HG02798 (cell line): ENCODE data around the gene NPDC1.
"Not testable (repeated sequence)": the region's sequence is repeated elsewhere in the genome, so short reads cannot be mapped to it uniquely, and the experiment has no call there.

Source experiments
- ATAC-seq: cut with Tn5 transposase; IDR thresholded peaks from one replicate; pipeline ENCODE4 v1.9.1; 2021; ENCODE audit warnings: mild to moderate bottlenecking; ENCODE audit not compliant: unreplicated experiment, poor library complexity

Gene NPDC1

DNA sequence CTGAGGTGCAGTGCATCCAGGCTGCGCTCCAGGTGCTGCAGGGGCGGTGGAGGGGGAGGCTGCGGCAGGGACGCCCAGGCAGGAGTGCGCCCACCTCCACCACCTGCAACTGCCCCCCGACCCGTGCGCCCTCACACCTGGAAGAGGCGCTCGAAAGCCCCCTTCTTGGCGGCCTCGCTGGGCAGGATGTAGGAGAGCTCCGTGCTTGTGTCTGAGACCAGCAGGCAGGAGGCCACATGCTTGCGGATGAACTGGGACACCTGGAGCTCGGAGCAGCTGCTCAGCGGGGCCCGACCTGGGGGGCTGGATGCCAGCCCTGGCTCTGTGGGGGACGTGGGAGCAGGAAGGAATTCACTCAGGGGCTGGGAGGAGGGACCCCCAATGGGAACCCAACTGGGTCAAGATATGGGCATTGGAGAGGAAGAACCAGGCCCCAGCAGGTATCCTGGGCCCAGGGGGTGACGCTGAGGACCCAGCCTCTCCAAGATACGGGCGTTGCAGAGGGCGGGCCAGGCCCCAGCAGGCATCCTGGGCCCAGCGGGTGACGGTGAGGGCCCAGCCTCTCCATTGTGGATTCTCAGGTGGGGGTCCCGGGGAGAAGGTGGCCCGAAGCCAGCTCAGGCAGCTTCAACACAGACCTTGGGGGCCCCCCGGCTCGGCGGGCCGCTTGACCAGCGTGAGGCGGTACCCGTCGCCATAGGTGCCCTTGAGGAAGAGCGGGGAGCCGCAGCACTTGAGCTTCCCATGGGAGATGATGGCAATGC is 31.0 kb downstream of the NPDC1 start:
- ATAC-seq, result no peak

DNA sequence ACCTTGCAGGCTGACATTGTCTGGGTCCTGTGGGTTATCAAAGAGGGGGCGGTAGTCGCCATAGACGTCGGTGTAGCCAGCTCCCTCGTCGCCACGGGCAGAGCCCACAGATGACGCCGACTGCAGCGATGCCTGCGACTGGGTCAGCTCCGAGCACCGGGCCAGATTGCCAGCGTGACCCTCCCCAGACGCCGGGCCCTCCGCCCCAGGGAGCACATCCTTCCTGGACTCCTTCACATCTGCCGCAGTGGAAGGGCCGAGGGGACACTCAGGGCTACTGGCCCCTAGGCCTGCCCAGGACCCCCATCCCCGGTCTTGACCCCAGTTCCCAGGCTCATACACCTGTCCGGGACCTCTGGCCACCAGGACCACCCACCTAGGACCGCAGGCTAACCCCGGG is 31.8 kb downstream of the NPDC1 start:
- no peak for ATAC-seq

DNA sequence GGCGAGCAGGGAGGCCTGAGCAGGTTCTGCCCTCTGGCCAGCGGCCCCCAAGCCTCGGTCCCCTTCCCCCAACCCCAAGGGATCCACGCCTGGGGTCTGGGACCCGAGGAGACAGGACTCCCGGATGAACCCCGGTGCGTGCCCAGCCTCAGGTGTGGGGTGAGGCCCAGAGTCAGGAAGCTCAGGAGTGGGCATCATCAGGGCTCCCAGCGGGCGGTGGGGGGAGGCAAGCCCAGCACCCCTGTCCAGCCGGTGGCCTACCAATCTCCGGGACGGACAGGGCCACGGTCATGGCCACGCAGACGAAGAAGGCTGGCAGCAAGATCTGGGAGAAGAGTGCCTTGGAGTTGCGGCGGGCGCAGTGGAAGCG is 32.4 kb downstream of the NPDC1 start:
- ATAC-seq, result no peak

DNA sequence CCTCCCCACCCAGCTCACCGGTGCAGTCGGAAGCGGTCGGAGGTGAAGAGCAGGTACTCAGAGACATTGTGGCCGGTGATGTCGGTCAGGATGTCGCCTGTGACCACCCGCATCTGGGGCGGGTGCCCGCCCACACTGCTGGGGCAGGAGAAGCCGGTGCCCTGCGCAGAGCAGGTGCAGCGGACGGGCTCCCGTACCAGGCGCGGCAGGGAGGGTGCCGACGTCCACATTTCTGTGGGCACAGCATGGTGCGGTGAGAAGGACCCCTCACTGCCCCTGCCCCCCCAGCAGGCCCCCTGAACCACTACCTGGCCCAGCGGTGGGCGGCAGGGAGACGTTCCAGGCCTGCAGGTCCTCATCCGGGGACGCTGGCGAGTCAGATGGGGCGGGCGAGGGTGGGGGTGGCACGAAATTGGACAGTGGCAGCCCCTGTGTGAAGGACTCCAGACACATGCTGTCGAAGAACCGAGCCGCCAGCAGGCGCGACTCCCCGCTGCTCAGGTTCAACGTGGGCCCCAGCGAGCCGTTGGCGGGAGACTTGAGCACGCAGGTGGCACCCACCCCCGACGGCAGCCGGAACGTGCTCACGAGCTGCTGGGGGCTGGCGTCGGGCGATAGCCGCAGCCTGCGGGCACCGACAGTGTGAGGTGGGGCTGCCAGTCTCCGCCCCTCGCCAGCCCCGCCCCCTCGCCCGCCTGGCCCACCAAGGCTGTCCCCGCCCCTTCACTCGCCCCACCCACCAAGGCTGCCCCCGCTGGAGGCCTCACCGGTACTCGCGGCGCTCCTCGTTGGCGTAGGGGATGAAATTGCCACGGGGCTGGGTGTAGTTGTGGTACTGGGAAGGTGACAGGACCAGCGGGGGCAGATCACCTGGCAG is 33.0 kb downstream of the NPDC1 start:
- ATAC-seq, result no peak

DNA sequence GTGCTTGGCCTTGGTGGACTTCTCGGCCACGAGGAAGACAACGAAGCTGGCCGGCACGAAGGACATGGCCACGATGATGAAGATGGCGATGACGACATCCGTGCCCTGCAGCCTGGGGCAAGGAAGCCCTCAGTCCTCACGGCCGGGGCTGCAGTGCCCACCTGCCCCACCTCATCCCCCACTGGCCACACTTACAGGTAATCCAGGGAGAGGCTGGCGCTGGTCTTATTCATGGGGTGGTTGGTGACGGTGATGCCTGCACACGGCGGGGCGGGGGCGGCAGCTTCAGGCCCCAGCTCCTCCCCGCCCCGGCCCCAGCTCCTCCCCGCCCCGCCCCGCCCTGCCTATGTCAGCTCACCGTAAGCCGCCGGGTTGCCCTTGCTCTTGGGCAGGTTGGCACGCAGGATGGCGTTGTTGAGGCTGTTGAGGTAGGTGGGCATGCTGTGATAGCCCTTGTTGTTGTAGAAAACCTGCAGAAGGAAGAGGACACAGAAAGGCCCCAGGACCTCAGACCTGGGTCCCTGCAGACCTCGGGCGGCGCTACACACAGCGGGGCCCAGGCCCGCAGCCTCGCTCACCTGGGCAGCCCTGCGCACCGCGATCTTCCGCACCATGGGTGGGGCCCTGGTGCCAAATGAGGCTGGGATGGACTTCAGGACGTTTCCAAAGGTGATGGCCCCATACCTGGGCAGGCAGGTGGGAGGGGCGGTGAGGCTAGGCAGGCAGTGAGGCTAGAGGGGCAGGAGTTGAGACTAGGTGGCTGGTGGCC is 33.9 kb downstream of the NPDC1 start:
- ATAC-seq, result no peak

DNA sequence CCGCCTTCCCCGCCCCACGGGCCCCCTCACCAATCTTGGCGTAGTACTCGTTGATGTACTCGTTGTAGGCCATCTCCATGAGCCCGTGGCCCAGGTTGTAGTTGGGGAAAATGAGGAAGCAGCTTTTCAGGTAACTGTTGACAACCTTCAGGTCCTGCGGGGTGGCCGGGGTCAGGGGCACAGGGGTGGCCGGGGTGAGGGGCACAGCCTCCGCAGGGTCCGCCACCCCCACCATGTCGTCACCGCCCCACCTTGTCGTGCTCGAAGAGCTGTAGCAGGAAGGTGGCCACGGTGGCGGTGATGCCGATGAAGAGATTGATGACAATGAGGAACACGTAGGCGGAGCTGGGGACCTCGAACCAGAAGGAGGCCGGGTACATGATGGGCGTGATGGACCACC is 34.8 kb downstream of the NPDC1 start:
- no peak for ATAC-seq

DNA sequence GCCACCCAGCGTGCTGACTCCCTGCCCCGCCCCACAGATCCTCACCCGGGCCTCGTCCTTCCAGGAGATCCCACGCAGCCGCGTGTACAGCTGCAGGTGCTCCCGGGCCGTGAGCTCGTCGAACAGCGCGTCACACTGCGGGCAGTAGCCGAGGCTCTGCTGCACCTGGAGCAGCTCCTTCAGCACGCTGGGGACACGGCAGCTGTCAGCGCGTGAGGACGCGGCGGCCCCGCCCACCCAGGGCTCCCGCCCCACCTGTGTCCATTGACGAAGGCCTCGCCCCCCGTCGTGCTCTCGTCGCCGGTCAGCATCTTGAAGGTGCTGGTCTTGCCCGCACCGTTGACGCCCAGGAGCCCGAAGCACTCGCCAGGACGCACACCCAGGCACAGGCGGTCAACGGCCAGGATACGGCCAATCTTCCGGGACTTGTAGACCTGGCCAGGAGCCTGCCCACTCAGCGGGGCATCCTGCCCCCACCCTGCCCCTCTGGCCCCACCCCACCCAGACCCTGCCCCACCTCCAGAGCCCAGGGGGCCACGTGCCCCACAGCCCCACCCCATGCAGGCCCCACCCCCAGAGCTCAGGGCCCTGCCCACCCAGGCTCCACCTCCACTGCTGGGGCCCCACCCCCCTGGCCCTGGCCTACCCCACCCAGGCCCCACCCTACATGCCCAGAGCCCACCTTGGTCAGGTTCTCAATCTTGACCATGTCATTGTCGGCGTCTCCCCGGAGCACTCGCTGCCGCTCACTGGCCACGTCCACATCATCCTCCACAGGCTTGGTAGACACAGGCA is 35.8 kb downstream of the NPDC1 start:
- no peak for ATAC-seq

DNA sequence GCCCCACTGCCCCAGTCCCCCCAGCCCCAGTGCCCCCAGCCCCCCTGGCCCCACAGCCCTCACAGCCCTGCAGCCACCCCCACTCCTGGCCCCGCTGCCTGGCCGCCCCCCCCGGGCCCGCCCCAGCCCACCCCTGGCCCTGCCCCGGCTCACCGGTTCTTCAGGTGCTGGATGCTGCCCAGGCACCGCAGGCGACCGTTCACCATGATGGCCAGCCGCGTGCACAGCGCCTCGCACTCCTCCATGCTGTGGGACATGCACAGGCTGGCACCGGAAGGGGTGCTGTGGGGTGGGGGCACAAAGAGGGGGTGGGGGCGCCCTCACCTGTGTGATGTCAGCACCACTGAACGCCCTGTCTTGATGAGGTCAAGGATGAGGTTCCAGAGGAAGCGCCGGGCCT is 36.8 kb downstream of the NPDC1 start:
- no peak for ATAC-seq

DNA sequence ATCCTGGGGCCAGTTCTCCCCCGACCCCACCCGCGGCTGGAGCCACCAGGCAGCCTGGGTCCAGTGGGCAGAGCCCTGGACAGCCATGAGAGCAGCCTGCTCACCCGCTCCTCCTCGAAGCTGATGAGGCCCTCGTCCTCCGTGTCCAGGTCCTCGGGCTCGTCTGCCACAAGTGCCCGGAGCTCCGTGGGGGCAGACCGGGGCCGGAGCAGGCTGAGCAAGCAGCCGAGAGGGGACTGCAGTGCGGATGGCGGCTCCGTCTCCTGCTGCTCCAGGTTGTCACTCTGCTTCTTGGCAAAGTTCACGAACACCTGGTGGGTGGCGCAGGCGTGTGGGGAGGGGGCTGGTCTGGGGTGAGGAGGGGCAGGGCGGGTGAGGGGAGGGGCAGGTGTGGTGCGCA is 37.7 kb downstream of the NPDC1 start:
- no peak for ATAC-seq

DNA sequence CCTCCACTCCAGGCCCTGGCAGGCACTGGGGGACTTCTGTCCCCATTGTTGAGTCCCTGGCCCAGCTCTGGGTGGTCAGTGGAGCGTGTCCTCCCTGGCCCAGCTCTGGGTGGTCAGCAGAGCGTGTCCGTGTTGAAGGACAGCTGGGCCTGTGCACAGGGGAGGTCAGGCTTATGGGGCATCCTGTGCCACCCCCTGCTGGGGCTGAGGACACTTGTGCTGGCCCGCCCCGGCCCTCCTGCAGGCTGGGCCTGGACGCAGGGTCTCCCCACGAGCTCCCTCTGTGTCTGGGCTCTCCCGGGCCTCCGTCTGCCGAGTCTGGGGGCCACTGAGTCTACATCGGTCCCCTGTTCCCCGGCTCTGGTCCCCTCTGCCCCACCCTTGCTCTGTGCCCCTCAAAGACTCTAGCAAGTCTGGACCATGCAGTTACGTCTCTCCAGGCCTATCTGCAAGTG is 38.1 kb downstream of the NPDC1 start:
- ATAC-seq, result no peak

DNA sequence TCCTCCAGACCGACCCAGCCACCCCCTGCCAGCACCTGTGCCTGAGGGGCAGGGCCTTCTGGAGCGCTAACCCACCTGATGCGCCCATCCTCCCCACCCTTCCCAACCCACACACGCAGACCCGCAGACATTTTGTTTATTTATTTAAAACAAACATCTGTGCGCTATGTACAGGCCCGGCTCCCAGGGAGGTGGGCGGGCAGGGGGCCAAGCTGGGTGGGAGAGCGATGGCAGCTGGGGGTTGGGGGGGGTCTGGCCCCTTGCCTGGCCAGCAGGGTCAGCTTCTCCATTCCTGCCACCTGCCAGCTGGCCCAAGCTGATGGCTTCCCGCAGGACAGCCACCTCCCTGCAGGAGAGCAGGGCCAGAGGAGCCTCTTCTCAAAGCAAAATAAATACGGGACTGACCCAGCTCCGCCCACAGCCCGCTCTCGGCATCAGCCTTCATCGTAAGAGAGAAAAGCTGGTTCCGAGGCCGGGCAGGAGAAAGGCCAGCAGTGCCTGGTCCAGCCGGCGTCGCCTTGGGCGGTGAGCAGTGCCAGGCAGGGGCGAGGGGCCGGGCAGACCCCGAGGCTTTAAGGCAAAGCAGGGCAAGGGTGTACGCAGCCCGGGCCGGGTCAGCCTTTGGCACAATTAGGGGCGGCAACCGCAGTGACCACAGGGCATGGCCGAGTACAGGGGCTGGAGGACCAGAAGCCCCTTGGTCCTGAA is 38.7 kb downstream of the NPDC1 start:
- ATAC-seq, result no peak

DNA sequence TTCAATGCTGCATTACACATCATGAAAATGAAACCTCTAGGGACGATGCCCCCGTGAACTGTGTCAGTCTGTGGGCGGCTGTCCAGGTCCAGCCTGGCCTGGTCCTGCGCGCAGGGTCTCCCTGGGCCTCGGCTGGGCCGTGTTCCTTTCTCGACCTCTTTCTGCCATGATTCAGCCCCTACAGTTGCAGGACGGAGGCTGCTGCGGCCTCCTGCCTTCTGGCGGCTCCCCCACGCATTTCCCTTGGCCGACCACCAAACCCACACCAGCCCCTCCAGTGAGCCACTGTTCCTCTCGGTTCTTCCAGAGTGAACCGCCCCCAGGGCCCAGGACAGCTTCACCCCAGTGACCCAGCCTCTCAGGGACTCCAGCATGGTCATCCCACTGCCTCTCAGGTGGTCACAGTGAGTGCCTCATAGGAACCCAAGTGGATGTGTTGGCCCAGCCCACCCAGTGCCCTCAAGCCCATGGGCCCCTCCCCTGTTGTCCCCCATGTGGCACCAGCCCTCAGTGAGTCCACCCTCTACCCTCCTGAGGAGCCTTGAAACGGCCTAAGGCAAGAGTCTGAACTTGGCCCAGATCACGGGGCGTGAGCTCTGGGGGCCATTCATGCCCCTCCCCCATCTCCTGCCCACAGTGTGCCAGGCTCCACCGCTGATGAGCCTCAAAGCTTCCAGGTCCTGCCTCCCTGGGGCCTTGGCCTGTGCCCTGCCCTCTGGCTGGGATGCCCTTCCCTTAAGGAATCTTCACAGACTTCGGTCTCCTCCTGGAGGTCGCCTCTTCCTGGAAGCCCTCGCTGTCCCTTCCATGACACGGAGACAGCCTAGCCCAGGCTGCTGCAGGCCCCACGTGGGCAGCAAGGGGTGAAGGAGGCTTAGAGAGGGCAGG is 39.6 kb downstream of the NPDC1 start:
- ATAC-seq, result no peak

DNA sequence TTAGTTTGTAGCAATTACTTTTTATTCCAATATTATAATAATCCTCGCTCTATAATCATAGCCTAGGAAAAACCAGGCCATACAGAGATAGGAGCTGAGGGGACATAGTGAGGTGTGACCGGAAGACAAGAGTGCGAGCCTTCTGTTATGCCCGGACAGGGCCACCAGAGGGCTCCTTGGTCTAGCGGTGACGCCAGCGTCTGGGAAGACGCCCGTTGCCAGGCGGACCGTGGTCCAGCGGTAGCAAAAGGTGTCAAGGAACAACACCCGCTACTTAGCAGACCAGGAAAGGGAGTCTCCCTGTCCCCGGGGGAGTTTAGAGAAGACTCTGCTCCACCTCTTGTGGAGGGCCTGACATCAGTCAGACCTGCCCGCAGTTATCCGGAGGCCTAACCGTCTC is 41.7 kb downstream of the NPDC1 start:
- ATAC-seq, result not testable (repeated sequence)

DNA sequence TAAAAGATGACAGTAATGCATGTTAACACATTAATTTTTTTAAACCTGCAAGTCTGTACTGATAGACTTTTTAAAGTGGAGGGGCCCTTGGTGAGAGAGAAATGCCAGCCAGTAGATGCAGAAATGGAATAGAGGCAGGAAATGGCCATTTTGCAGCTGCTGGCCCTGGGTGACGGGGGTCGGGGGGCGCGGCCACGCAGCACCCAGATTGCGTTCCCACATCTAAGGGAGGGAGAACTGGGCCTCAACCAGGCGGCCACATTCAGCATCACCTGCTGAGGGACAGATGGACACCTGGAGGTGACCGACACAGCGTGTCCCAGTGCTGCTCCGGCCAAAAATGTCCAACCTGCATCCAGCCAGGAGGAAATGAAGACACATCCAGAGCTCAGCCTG is 43.3 kb downstream of the NPDC1 start:
- ATAC-seq, result no peak

DNA sequence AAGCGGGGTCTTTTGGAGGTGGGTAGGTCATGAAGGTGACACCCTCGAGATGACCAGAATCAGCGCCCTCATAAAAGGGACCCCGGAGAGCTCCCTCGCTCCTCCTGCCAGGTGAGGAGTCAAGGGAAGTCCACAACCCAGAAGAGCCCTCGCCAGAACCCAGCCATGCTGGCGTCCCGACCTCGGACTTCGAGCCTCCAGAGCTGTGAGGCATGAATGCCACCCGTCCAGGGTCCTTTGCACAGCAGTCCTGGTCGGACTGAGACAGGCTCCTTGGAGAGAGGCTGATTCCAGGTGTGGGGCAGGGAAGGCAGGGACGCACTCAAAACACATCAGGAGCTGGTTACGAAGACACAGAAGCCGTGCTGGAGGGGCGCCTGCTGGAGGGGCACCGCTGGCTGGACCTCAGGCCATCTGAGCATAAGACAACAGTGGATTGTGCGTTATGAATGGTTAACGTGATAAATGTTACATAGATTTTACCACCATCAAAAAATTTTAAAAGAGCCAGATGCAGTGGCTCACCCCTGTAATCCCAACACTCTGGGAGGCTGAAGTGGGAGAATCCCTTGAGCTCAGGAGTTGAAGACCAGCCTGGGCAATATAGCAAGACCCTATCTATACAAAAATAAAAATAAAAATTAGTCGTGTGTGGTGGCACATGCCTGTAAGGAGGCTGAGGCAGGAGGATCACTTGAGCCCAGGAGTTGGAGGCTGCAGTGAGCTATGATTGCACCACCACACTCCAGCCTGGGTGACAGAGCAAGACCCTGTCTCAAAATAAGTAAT is 43.9 kb downstream of the NPDC1 start:
- no peak for ATAC-seq

DNA sequence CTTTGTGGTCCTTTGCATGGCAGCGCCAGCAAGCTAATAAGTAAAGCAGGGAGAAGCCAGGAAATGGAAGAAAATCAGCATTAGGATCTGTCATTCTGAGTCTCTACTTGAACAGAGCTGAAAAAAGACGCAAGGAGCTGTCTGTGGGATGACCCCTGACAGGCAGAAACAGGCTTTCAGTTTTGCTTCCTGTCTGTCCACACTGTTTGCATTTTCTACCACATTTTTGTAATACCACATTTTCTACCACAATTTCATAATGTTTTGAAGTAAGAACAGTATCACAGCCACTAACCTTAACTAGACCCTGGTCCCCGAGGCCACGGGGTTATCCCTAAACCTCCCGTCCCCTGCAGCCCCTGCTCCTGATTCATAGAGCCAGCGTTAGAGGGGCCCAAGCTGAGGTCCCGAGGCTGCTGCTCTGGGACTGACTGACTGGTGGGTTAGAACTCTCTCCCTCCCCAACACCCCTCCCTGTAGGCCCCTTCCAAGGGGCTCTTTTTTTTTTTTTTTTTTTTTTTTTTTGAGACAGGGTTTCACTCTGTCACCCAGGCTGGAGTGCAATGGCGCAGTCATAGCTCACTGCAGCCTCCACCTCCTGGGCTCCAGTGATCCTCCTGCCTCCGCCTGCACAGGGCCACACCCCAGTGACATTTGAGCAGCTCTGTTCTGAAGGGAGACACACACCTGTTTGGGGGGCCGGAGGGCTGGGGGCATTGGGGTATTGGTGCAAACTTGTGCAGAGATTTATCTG is 45.6 kb downstream of the NPDC1 start:
- ATAC-seq, result peak; percentile 81

DNA sequence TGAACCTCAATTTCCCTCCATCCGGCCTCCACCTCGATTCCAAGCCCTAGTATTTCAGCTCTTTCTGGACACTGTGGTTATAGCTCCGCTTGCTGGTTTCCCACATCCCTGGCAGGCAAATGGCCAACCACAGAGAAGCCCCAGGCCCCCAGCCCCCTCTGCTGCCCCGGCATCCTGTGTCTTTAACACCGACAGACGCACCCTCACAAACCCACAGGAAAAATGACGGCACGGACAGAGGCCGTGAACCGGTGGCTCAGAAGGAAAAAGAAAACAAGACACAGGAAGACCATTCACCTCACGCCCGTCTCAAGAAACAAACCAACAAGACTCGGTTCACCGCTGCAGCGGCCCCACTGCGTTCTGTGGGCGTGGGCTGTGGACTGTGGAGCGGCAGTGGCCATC is 48.1 kb downstream of the NPDC1 start:
- ATAC-seq, result no peak
